K562 (cell line): ENCODE measurements around the gene ZNF774.

ENCODE experiments used
- DACH1 ChIP-seq: fragments of 450-650 bp; IDR thresholded peaks from 2 replicates; pipeline ENCODE4 v1.6.1; 2018; ENCODE audit not compliant: partially characterized antibody
- POLR2AphosphoS5 ChIP-seq: IDR thresholded peaks from 2 replicates; pipeline ENCODE4 v1.6.1; 2011; ENCODE audit warnings: mild to moderate bottlenecking, low read depth, low read length, moderate library complexity; ENCODE audit not compliant: control insufficient read depth, insufficient read depth
- U2AF1 ChIP-seq: fragments of 200-400 bp; formaldehyde crosslinking; optimal IDR thresholded peaks from 2 replicates; pipeline ENCODE3; 2017; ENCODE audit warnings: mild to moderate bottlenecking, low read depth, low read length, moderate library complexity
- ZFP1 ChIP-seq: fragments of 450-650 bp; formaldehyde crosslinking; IDR thresholded peaks from 2 replicates; pipeline ENCODE4 v1.4.0; 2020; ENCODE audit warnings: mild to moderate bottlenecking, mixed read lengths
- ZNF766 ChIP-seq: fragments of 200-800 bp; sonication (Bioruptor generic); conservative IDR thresholded peaks from 2 replicates; pipeline ENCODE4 v1.6.1; 2016; ENCODE audit warnings: missing genetic modification characterization, missing compliant biosample characterization
- TF ChIP-seq, protein P1 (sequence below): sonication (generic); formaldehyde crosslinking; IDR thresholded peaks from 2 replicates; pipeline ENCODE4 v1.8.1; 2023; ENCODE audit warnings: mild to moderate bottlenecking, missing genetic modification reagents
- TF ChIP-seq, protein P2 (sequence below): fragments of 150-350 bp; conservative IDR thresholded peaks from 2 replicates; pipeline ENCODE4 v1.6.1; 2014; ENCODE audit warnings: low read length
- TF ChIP-seq, protein P3 (sequence below): fragments of 450-650 bp; IDR thresholded peaks from 2 replicates; pipeline ENCODE4 v1.6.1; 2017; ENCODE audit warnings: mild to moderate bottlenecking, moderate library complexity

DNA sequence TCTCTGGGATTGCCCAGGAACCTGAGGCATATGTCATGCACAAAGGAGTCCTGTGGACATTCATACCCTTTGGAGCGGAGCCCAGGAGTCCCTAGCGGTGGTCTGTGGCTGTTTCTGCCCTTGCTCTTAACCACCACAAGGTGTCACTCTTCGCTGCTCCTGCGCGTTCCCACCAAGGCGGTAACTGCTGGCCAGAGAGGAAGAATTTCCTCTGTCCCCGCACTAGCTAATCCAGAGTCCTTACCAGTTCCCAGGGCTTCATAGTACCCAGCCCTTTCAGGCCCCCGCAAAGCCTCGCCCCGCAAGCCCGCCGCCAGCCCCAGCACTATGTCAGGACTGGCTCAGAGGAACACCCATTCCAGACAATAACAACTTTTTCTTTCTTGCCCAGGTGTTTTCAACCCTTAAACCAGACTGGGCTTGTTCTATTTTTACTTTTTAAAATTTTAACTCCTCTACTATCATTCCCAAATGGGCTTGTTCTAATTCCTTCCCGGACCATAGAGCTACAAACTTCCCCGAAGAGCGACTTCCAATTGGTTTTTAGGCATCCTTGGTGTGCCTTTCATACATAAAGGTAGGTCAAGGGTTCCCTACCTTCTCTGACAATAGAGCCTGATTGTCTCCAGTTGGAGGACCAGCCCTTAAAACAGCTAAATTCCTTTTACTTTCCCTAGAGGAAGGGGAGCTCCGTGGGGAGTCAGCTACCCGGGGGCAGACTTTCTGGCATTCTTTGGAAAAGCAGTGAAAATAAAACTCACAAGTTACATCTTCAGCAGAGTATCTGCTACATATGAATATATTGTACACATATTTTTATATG, 31.8 kb upstream of the ZNF774 start:
- TF ChIP-seq ZNF766 (CRISPR knock-in tag) = no peak
- no peak for TF ChIP-seq POLR2AphosphoS5
- no peak for TF ChIP-seq DACH1
- TF ChIP-seq, protein P1, sequence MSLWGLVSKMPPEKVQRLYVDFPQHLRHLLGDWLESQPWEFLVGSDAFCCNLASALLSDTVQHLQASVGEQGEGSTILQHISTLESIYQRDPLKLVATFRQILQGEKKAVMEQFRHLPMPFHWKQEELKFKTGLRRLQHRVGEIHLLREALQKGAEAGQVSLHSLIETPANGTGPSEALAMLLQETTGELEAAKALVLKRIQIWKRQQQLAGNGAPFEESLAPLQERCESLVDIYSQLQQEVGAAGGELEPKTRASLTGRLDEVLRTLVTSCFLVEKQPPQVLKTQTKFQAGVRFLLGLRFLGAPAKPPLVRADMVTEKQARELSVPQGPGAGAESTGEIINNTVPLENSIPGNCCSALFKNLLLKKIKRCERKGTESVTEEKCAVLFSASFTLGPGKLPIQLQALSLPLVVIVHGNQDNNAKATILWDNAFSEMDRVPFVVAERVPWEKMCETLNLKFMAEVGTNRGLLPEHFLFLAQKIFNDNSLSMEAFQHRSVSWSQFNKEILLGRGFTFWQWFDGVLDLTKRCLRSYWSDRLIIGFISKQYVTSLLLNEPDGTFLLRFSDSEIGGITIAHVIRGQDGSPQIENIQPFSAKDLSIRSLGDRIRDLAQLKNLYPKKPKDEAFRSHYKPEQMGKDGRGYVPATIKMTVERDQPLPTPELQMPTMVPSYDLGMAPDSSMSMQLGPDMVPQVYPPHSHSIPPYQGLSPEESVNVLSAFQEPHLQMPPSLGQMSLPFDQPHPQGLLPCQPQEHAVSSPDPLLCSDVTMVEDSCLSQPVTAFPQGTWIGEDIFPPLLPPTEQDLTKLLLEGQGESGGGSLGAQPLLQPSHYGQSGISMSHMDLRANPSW = no peak
- TF ChIP-seq, protein P2, sequence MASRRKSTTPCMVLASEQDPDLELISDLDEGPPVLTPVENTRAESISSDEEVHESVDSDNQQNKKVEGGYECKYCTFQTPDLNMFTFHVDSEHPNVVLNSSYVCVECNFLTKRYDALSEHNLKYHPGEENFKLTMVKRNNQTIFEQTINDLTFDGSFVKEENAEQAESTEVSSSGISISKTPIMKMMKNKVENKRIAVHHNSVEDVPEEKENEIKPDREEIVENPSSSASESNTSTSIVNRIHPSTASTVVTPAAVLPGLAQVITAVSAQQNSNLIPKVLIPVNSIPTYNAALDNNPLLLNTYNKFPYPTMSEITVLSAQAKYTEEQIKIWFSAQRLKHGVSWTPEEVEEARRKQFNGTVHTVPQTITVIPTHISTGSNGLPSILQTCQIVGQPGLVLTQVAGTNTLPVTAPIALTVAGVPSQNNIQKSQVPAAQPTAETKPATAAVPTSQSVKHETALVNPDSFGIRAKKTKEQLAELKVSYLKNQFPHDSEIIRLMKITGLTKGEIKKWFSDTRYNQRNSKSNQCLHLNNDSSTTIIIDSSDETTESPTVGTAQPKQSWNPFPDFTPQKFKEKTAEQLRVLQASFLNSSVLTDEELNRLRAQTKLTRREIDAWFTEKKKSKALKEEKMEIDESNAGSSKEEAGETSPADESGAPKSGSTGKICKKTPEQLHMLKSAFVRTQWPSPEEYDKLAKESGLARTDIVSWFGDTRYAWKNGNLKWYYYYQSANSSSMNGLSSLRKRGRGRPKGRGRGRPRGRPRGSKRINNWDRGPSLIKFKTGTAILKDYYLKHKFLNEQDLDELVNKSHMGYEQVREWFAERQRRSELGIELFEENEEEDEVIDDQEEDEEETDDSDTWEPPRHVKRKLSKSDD = no peak
- no peak for TF ChIP-seq ZFP1 (CRISPR knock-in tag)
- TF ChIP-seq U2AF1 = no peak
- TF ChIP-seq, protein P3, sequence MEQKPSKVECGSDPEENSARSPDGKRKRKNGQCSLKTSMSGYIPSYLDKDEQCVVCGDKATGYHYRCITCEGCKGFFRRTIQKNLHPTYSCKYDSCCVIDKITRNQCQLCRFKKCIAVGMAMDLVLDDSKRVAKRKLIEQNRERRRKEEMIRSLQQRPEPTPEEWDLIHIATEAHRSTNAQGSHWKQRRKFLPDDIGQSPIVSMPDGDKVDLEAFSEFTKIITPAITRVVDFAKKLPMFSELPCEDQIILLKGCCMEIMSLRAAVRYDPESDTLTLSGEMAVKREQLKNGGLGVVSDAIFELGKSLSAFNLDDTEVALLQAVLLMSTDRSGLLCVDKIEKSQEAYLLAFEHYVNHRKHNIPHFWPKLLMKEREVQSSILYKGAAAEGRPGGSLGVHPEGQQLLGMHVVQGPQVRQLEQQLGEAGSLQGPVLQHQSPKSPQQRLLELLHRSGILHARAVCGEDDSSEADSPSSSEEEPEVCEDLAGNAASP = no peak
